Suppressor macrophage treated with lipopolysaccharide for 4 hours (primary cell): ENCODE results near the gene FAM81A.
"Not testable (repeated sequence)": the region's sequence is repeated elsewhere in the genome, so short reads cannot be mapped to it uniquely, and the experiment has no call there.

Experiments
- DNase-seq: peaks from one replicate; pipeline ENCODE4 v3.0.0-alpha.2; 2020

Gene FAM81A

GRCh38 chr15:59491062-59491461, 53.1 kb downstream of the FAM81A start:
- no peak for DNase-seq

- DNase-seq, result peak; percentile 69
These were observed 54.7 kb downstream of the FAM81A start for GRCh38 chr15:59492389-59493377.

GRCh38 chr15:59501597-59501996, 63.6 kb downstream of the FAM81A start:
- peak; percentile 65 for DNase-seq

- no peak for DNase-seq
These were observed 77.2 kb downstream of the FAM81A start for GRCh38 chr15:59515190-59515589.

- peak; percentile 41 for DNase-seq
These were observed 78.9 kb downstream of the FAM81A start for GRCh38 chr15:59516655-59517461.

GRCh38 chr15:59519329-59519728, 81.3 kb downstream of the FAM81A start:
- no peak for DNase-seq

- DNase-seq, result peak; percentile 61
These were observed 83.5 kb downstream of the FAM81A start for GRCh38 chr15:59521443-59521842.

GRCh38 chr15:59522988-59523461, 85.0 kb downstream of the FAM81A start:
- DNase-seq, result no peak

GRCh38 chr15:59523702-59524101, 85.7 kb downstream of the FAM81A start:
- no peak for DNase-seq

- DNase-seq, result peak; percentile 31
These were observed 86.3 kb downstream of the FAM81A start for GRCh38 chr15:59524331-59524731.

GRCh38 chr15:59526466-59526865, 88.5 kb downstream of the FAM81A start:
- DNase-seq, result not testable (repeated sequence)

GRCh38 chr15:59528429-59528828, 90.4 kb downstream of the FAM81A start:
- no peak for DNase-seq

GRCh38 chr15:59528961-59529402, 91.0 kb downstream of the FAM81A start:
- peak; percentile 87 for DNase-seq

- DNase-seq, result peak; percentile 34
These were observed 93.2 kb downstream of the FAM81A start for GRCh38 chr15:59531066-59531675.

GRCh38 chr15:59532770-59533379, 94.9 kb downstream of the FAM81A start:
- DNase-seq, result peak; percentile 77

GRCh38 chr15:59536553-59536952, 98.6 kb downstream of the FAM81A start:
- no peak for DNase-seq

- DNase-seq, result no peak
These were observed 99.4 kb downstream of the FAM81A start for GRCh38 chr15:59537403-59537802.

- DNase-seq, result no peak
These were observed 100.5 kb downstream of the FAM81A start for GRCh38 chr15:59538494-59538893.

GRCh38 chr15:59539799-59540198, 101.8 kb downstream of the FAM81A start:
- DNase-seq, result peak; percentile 35

GRCh38 chr15:59540654-59541053, 102.7 kb downstream of the FAM81A start:
- DNase-seq, result no peak

- DNase-seq, result no peak
These were observed 103.8 kb downstream of the FAM81A start for GRCh38 chr15:59541750-59542149.
